NOMO-1 (cell line): Measurements from ENCODE around the gene SMAD2.
"Not testable (repeated sequence)": the region's sequence is repeated elsewhere in the genome, so short reads cannot be mapped to it uniquely, and the experiment has no call there.

ENCODE experiments used
- DNase-seq, 2 experiments: peaks; one replicate each; lab custom pipeline; 2025; ENCODE audit not compliant: unreplicated experiment in 2 of 2; lab: John Stamatoyannopoulos, UW

SMAD2 gene

DNA sequence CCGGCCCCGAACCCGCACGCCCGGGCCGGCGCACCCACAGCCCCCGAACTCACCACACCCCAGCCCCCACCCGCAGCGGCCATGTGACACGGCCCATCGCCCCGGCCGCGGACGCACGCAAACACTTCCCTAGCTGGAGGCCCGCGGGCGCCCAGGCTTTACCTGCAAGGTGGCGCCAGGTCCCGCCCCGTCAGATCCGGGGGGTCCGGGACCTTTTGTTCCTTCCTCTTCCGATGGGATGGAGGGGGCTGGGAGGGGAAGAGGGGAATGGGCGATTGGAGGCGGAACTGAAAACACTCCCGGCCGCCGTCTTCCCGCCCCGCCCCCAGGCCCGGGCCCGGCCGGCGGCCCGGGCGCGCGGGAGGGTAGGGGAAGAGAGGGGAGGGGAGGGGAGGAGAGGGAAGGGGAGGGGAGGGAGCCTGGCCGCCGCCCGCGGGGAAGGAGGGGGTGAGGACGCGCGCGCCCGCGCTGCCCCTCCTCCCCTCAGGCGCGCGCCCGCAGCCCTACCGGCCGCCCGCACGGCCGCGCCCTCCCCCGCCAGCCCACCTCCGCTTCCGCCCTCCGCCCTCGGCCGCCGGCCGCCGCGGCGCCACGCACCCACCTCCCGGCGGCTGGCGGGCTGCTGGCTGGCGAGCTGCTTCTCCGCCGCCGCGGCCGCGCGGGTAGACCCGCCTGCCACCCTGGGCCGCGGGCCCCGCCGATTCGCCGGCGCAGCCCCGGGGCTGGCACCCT, at the start of gene SMAD2:
TSS of gene SMAD2 (minus strand) at position 461 of the 732 bp plus-strand sequence. CDS start 33,903 bp downstream, outside the sequence.
- peak; percentile 67 to 96 for DNase-seq

DNA sequence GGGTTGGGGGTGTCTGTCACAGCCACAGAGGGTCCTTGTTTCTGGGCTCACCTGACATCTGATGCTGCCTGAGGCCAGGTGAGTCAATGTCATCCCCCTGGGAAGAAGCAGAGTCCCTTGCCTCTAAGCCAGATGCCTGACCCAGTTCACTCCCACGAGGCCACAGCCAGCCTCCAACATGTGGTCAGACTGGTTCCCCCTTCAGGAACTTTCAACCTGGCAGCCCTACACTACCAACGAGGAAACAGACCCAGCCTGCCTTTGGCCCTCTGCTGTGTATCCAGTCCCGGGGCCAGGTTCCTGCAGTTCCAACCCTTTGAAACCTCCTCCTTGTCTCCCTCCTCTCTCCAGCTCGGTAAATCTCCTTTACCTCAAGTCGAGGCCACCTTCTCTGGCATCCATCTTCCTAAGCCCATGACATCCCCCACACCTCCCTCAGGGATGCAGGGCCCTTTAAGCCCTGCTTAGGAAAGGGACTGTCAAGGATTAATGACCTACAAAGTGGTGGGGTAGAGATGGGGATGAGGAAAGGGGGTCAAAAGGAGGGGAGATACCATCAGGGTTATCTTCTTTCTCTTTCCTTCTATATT, 49.2 kb upstream of the SMAD2 start:
- DNase-seq, result no peak

DNA sequence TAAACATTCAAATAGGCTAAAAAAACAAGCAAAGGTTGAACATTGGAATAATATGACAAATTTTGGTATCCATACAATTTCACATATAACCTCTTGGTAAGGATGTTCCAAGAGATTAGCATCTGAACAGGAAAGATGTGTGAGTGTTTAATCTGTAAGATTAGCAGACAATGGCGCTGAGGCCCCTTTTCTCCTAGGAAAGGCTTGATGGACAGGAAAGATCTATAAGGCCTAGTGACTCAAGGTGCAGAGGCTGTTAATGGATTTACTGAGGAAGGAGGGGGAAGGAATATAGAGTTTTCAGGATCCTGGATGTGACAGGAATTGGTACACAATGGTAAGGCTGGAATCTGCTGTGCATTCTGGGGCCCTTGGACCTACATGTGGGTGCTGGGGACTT, 48.1 kb upstream of the SMAD2 start:
- no peak for DNase-seq

DNA sequence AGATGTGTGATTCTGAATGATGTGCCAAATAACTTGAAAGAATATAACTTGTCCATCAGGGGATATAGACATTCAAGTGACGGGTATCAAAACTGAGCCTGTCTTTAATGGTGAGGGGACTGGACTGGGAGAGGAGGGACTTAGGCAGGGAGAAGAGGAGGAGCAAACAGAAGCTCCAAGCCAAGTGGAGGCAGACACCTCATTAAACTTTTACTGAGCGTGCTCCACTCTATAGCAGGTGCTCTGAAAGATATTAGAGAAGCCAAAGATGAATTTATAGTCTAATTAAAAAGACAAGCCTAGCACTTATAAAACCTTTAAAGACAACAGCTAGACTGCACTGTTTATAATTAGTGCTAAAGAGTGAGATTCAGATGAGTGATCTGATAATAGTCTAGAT, 47.7 kb upstream of the SMAD2 start:
- no peak for DNase-seq

DNA sequence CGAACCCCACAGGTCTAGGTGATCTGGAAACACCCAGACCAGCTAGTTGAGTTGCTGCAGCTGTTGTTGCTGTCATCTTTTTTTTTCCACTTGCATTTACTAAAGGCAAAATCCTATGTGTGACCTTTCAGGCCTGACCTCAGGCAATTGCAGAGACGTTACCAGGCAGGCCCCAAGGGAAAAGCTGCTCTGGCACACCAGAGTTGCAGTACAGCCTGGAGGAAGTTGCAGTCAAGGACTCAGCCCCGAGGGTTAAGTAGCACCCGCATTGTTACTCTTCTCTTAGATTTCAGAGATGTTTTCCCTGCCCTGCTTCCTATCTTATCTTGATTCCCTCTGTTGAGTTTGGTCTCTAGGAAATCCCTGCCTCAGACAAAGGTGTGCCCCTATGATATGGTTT, 45.2 kb upstream of the SMAD2 start:
- DNase-seq, result no peak

DNA sequence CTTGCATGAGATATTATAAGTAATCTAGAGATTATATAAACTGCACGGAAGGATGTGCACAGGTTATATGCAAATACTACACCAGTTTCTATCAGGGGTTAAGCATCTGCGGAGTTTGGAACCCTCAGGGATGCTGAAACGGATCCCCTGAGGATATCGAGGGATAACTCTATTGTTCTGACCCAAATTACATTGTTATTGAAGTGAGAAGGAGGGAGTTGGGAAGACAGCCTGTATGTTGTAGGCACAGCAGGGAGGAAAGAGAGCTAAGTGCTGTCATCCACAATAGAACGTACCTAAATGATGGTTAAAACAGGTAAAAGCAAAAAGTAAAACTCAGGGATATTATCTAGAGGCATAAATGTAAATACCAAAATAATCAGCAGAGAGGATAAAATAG, 44.6 kb upstream of the SMAD2 start:
- DNase-seq, result no peak

DNA sequence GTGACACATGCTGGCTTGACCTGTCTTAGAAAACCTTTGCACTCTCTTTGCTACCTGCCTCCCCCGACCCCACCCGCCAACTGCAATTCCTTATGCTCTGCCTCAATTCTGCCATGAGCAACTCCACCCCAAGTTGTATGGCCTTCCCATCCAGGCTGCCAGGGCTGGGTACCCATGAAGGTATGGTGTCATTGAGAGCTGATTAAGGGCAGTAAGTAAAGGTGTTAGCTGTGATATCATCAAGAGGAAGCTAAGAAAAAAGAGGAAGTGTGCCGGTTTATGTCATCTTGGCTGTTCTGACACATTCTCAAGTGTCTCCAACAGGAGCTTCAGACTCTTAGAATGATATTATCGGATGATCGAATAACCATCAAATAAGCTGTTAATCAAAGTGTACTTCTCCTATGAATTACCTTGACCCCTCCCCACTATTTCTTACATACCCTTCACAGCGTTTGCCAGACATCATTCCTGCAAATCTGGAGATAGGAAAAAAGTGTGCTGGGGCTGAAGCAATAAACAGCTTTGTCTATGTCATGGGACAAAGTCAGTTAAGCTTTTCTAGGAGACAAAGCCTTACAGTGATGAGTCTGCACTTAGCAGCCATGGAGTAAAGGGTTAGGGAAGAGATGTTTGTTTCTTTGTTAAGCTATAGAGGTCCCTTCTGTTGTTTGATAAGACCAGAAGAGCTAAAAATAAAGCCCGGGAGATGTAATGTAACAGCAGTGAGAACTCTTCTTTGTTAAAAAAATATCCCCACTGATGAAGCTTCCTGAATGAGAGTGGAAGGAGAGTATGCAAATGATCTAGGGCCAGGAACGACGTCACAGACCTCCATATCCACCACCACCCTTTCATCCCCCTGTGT, 40.4 kb upstream of the SMAD2 start:
- DNase-seq, result peak; percentile 50 to 93

DNA sequence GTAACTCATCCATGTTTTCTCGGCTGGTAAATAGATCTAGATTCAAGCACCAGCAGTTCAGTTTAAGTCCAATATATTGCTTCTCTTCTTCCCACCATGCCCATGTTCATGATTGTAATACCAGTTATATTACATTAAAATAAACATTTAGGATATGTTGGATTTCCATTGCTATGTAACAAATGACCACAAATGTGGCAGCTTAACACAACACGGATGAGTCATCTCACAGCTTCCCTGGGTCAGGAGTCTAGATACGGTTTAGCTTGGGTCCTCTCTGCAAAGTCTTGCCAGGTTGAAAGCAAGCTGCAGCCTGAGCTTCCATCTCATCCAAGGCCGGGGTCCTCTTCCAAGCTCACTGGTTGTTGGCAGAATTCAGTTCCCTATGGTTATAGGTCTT, 39.4 kb upstream of the SMAD2 start:
- peak in 1 of 2 experiments; percentile 47 for DNase-seq

DNA sequence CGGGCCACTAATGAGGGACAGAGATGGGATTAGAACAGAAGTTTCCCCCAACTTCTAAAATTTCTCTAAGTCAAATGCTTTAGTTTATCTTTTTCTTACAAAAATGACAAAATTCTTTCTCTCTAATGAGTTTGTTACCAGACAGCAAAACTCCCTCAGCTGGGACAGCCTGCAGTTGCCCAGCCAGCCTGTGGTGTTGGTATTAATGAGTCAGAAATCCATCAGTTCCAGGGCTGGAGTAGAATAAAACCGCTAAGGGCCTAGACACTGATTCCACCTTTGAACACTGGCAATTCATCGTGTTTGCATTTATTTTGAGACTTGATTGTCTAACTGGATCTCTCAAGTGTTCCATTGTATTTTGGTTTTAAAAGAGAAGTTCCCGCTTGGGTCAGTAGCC, 38.3 kb upstream of the SMAD2 start:
- DNase-seq, result no peak

DNA sequence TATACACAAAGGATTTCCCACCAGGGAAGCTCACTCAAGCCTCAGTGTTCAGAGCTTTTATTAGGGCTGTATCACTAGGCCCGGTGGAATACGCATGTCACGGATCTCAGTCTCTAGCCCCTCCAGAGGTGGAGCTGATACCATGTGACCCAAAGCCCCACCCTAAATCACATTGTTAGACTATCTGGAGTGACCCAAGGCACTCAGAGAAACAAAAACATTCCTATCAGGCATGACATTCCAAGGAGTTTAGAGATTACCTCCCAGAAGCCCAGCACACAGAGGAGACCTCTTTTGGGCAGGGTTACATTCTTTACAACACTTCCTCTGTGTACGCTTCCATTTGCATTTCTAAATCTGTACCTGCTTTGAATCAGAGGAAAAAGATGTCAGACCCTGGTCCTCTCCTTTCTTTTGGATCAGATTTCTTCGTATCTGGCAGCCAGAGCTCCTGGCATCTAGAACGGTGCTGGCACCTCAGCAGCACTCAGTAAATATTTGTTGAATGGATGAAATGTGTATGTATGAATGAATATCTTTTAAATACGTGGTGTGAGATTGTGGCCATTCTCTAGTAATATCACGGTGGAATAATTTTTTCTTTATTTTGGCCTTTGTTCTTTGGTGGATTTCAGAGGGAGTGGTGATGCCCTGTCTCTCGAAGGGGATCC, 37.7 kb upstream of the SMAD2 start:
- no peak for DNase-seq

DNA sequence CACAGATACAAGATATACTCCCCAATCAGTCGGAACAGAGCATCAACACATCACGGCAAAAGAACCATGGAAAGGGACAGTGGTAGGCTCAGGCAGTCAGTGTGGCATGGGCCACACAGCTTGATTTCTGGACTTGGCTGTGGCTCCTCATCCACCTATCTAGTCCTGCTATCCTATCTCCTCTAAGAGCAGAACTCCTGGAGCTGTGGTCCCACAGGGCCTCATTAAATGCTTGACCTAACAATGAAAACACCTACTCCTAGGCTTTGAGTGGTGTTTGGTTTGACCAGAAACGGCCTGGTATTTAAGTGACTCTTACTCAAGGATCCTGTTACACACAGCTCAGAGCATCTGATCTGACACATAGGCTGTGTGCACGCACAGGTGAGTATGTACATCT, 33.6 kb upstream of the SMAD2 start:
- DNase-seq, result no peak

DNA sequence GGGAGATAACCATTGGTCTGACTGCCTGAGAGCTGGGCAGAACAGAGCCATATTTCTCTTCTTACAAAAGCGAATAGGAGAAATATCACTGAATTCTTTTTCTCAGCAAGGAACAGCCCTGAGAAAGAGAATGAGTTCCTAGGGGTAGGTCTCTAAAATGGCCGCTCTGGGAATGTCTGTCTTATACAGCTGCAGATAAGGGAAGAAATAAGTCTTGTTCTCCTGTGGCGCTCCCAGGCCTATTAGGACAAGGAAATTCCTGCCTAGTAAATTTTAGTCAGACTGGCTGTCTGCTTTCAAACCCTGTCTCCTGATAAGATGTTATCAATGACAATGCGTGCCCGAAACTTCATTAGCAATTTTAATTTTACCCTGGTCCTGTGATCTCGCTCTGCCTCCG, 30.5 kb upstream of the SMAD2 start:
- DNase-seq, result not testable (repeated sequence)

DNA sequence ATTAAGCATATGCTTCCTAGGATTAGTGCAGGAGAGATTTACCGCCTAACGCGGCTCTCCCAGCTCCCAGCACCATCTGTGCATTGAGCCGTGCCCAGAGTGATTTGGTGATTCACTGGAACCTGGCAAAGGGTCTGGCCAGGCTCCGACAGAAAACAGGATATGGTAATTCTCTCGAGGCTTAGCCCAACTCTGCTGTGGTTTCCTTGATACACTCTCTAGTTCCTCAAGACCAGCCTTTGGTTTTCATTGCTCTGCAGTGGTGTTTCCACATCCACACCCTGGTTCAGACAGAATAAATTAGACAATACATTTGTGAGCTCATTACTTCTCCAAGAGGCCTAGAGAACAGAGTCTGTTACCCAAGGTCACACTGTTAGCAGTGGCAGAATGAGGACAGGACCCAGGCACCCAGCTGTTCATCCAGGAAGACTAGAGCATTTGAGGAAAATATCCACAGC, 23.0 kb upstream of the SMAD2 start:
- DNase-seq, result peak; percentile 86 to 99

DNA sequence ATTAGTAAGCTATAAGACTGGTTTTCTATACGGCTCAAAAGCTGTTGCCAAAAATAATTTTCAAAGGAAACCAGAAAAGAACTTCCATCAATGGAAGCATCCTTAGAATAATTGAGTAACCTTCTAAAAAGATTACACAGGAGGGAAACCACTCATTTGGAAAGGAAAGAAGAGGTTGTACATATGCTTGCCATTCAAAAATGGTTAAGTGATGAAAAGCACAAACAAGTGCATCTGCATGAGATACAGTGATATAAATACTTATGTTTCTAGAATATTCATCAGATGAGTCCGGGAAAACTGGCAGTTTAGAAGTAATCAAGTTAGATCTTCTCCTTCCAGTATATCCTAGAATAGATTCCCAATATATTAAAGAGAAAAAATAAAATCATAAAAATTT, 20.1 kb upstream of the SMAD2 start:
- DNase-seq, result no peak

DNA sequence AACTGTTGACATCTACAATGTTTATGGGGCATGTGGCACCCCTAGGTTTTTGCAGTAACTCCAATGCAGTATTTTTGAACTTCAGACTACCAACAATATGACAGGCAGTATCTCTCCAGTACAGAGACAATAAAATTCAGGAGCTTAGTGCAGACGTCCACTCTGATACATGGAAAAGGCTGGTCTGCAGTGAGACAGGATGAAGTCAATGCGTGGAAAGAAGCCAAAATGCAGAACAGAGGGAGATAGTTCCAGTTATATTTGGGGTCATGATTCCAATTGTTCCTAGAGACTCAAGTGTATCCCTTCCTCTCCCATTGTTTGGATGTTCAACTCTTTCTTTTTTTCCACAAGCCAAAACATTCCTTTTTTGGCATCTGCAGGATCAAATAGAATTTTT, 18.7 kb upstream of the SMAD2 start:
- DNase-seq, result no peak

DNA sequence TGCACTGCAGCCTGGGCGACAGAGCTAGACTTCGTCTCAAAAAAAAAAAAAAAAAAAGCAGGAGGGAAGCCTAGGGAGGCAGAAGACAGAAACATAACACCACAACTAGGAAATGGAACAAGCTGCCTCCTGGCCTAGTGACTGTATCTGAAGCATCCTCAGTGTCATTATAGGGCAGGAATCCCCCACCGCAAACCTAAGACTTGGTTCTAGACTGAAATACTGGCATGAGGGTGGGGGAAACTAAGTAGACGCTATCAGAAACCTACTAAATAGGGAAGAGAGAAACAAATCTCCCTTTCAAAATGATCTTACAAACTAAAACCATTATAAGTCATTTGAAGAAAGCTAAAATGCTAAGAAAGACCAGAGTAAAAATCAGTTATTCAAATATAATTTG, 16.4 kb upstream of the SMAD2 start:
- DNase-seq, result no peak

DNA sequence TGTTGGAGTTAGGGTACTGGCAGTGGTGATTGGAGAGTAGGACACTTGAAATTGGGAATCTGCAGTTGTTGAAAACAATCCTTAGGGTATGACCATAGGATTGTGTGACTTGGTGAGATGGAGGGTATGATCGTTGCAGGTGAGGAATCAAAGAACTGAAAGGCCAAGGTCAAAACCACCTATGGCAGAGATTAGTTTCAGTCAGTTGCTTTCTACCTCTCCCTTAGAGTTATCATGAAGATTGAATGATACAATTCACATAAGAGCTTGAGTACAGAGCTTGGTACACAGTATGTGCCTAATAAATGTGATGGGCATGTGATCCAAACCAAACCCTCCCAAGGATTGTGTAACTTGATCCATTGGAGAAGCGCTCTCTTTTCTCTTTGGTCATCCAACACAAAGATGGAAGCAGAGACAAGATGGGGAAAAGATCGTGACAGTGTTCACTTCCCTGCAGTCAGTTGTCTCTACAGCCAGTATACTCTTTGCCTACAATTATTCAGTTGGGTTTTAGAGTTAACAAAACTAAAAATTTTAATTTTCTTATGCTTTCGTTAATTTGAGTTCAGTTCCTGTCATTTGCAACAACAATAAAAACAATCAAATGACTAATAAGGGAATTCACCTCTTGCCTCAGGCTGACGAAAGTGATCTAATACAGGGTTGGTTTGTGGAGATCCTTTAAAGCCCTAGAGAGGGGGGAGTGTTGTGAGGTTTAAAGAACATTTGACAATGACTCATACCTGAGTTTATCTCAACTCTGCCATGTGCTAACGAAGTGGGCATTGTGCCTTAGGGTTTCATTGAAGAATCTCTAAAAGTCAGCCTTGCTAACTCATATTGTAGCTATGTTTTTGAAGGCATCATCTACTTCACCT, 14.8 kb upstream of the SMAD2 start:
- no peak for DNase-seq

DNA sequence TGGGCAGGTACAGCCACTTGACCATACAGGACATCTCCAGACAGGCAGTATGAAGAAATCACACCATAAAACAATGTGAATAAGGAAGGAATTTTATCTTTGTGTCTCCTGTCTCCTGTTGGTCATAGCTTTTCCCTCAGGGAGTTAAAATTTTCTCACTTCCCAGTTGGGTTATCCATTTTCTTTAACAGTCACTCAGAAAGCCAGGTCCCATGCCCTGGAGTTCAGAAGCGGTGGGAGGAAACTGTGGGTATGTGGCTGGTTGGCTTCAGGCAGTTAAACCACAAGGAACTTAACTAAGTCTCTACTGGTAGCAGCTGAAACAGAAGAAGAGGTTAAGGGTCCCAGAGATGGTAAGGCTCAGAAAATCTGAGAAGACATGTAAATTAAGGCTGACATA, 6.5 kb upstream of the SMAD2 start:
- peak; percentile 33 to 55 for DNase-seq

DNA sequence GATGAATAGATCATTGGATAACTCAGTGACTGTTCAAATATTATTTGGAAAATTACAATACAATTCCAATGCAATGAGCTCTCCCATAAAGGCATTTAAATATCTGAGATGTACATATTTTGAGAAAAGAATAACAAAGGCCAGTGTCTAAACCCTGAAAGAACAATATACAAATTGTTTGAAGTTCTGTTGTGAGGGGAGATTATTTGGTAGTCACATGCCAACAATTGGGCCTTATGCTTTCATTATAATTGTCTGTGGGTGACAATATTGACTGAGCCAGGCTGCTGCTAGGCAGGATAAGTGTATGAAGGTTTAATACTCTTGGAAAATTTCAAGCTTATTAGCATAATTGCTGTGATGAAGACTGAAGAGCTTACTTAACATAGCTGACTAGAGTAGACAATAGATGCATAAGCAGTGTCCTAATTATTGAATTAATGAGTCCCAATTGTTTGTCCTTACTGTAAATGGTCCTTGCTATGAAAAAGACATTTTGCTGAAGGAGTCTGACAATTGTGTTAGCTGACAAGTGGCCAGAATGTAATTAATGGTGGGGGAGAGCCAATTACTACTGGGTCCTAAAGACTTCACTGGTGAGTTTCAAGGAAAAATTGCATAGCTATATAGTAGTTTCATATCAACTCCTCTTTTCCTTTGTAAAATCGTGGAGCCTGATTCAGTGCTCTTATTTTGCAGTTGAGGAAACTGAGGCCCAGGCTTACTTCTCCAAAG, 5.0 kb upstream of the SMAD2 start:
- DNase-seq, result no peak
